OCI-LY7 (cell line): ENCODE results near the gene DUSP12. TPM values are rescaled to one million over a fixed set of nuclear protein-coding genes. Genes with fewer than 3 reads are reported as not detected.

Source experiments
- BruUV-seq: library from RNA; stranded (reverse); fragments of 400-500 nt; replicated peaks from 2 replicates; lab custom pipeline; 2021; lab: Mats Ljungman, UMichigan
- CTCF ChIA-PET: fragments of 300-600 bp; sonication (Branson Sonifier 250); formaldehyde crosslinking; loops from one replicate; lab custom pipeline; 2022; ENCODE audit warnings: antibody characterized with exemption; ENCODE audit not compliant: unreplicated experiment; lab: Charles Lee
- POLR2A ChIA-PET: fragments of 300-600 bp; sonication (Branson Sonifier 250); formaldehyde crosslinking; loops from one replicate; lab custom pipeline; 2022; ENCODE audit warnings: antibody characterized with exemption; lab: Charles Lee
- DNase-seq: peaks from one replicate; pipeline ENCODE4 v3.0.0-alpha.2; 2015; ENCODE audit warnings: low spot score
- H2AFZ ChIP-seq: fragments of 200-600 bp; sonication (generic), shearing (Covaris generic); 2 replicates; pipeline ENCODE4 v1.6.1; 2014; ENCODE audit warnings: mild to moderate bottlenecking, antibody characterized with exemption, low read length, moderate library complexity
- H3K27ac ChIP-seq: fragments of 200-600 bp; sonication (generic); 2 replicates; pipeline ENCODE4 v1.5.1; 2014; ENCODE audit warnings: mixed run types, low read depth, mild to moderate bottlenecking, moderate library complexity, low read length, inconsistent platforms; ENCODE audit not compliant: poor library complexity, severe bottlenecking
- H3K36me3 ChIP-seq: fragments of 200-600 bp; sonication (generic); 2 replicates; pipeline ENCODE4 v1.6.1; 2014; ENCODE audit warnings: mild to moderate bottlenecking, antibody characterized with exemption, low read length, moderate library complexity, mixed read lengths; ENCODE audit not compliant: insufficient read depth
- H3K4me1 ChIP-seq: fragments of 200-600 bp; sonication (generic); 2 replicates; pipeline ENCODE4 v1.5.1; 2014; ENCODE audit warnings: mild to moderate bottlenecking, low read length; ENCODE audit not compliant: insufficient read depth, poor library complexity, severe bottlenecking
- H3K4me2 ChIP-seq: fragments of 200-600 bp; sonication (generic); 2 replicates; pipeline ENCODE4 v1.6.1; 2014; ENCODE audit warnings: mild to moderate bottlenecking, low read length
- H3K4me3 ChIP-seq: fragments of 200-600 bp; sonication (generic); 2 replicates; pipeline ENCODE4 v1.5.1; 2014; ENCODE audit warnings: mild to moderate bottlenecking, low read depth, low read length; ENCODE audit not compliant: poor library complexity, severe bottlenecking
- H3K79me2 ChIP-seq: fragments of 200-600 bp; sonication (generic); 2 replicates; pipeline ENCODE4 v1.6.1; 2016; ENCODE audit warnings: low read depth, mild to moderate bottlenecking, low read length, moderate library complexity, mixed read lengths; ENCODE audit not compliant: insufficient read depth
- H3K9me2 ChIP-seq: fragments of 200-600 bp; sonication (generic); 2 replicates; pipeline ENCODE4 v1.6.1; 2016; ENCODE audit warnings: mild to moderate bottlenecking, low read length, mixed read lengths; ENCODE audit not compliant: insufficient read depth
- H3K9me3 ChIP-seq: fragments of 200-600 bp; sonication (generic); 2 replicates; pipeline ENCODE4 v1.6.1; 2014; ENCODE audit warnings: mild to moderate bottlenecking, mixed run types, low read length, mixed read lengths
- H4K20me1 ChIP-seq: fragments of 200-600 bp; sonication (generic); 2 replicates; pipeline ENCODE4 v1.6.1; 2014; ENCODE audit warnings: mild to moderate bottlenecking, antibody characterized with exemption, low read length, moderate library complexity, mixed read lengths; ENCODE audit not compliant: insufficient read depth
- EZH2phosphoT487 ChIP-seq: fragments of 200-600 bp; sonication (generic); IDR thresholded peaks from 2 replicates; pipeline ENCODE4 v1.6.1; 2018; ENCODE audit warnings: low read depth, borderline replicate concordance, mild to moderate bottlenecking, mixed run types, antibody characterized with exemption, low read length, moderate library complexity, mixed read lengths
- intact Hi-C: fragments of 100-400 bp; cut with micrococcal nuclease; formaldehyde crosslinking; loops from one replicate; pipeline ENCODE4 v1.10.0; 2022; ENCODE audit not compliant: unreplicated experiment
- small RNA-seq: library from RNA; depleted of rRNA; stranded (forward); fragments of <200 nt; gene quantifications from one replicate; pipeline ENCODE3, GENCODE V24; 2014
- total RNA-seq, 2 experiments: library from RNA; depleted of rRNA in 1 of 2; stranded (reverse); fragments of >200 nt in 1 of 2; shearing (Covaris generic) in 1 of 2; gene quantifications; 2 replicates each; pipeline ENCODE4 v1.2.3, GENCODE V29; 2014 to 2022
- TF ChIP-seq, protein P1 (sequence below): fragments of 200-600 bp; sonication (generic); conservative IDR thresholded peaks from 2 replicates; pipeline ENCODE4 v1.5.1; 2014; ENCODE audit warnings: mild to moderate bottlenecking, antibody characterized with exemption, low read length, moderate library complexity, mixed read lengths

Gene DUSP12
- total RNA-seq, 2 experiments from 2014 or later: 37.3 to 43.9 TPM

DNA sequence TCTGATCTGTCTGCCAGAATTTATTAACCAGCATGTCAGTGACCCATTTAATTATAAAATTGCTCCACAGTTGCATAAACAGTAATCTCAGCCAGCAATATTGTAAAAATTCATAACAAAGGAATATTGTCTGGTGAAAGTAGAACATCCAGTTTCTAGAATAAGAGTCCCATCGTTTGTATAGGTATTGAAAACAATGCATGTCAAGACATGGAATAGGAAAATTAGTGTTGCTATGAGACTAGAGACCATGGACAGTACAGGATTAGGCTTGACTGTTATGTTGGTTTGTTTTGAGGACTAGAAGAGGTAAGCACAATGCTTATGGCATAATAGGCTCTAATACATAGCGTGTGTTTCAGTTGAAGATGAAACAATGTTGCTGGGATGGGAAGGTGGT is 53.6 kb downstream of the DUSP12 start:
- POLR2A ChIA-PET: no interaction called here
- H3K79me2 ChIP-seq: no peaks in the 10 kb centered on the region
- no peaks in the 10 kb centered on the region for H3K9me2 ChIP-seq
- no peak overlapping the region for H3K4me2 ChIP-seq
- no peaks in the 10 kb centered on the region for H3K4me1 ChIP-seq
- H3K27ac ChIP-seq: no peak overlapping the region
- intact Hi-C loops: no loop called here
- no peak overlapping the region for H3K4me3 ChIP-seq
- TF ChIP-seq EZH2phosphoT487: no peak
- TF ChIP-seq, protein P1, sequence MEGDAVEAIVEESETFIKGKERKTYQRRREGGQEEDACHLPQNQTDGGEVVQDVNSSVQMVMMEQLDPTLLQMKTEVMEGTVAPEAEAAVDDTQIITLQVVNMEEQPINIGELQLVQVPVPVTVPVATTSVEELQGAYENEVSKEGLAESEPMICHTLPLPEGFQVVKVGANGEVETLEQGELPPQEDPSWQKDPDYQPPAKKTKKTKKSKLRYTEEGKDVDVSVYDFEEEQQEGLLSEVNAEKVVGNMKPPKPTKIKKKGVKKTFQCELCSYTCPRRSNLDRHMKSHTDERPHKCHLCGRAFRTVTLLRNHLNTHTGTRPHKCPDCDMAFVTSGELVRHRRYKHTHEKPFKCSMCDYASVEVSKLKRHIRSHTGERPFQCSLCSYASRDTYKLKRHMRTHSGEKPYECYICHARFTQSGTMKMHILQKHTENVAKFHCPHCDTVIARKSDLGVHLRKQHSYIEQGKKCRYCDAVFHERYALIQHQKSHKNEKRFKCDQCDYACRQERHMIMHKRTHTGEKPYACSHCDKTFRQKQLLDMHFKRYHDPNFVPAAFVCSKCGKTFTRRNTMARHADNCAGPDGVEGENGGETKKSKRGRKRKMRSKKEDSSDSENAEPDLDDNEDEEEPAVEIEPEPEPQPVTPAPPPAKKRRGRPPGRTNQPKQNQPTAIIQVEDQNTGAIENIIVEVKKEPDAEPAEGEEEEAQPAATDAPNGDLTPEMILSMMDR: no peak
- no peaks in the 10 kb centered on the region for H4K20me1 ChIP-seq
- no peak for DNase-seq
- no TSS peak for BruUV-seq
- CTCF ChIA-PET: no interaction called here
- H3K9me3 ChIP-seq: no peaks in the 10 kb centered on the region
- H2AFZ ChIP-seq: no peak overlapping the region
- H3K36me3 ChIP-seq: peaks cover 55% of the 10 kb centered on the region

DNA sequence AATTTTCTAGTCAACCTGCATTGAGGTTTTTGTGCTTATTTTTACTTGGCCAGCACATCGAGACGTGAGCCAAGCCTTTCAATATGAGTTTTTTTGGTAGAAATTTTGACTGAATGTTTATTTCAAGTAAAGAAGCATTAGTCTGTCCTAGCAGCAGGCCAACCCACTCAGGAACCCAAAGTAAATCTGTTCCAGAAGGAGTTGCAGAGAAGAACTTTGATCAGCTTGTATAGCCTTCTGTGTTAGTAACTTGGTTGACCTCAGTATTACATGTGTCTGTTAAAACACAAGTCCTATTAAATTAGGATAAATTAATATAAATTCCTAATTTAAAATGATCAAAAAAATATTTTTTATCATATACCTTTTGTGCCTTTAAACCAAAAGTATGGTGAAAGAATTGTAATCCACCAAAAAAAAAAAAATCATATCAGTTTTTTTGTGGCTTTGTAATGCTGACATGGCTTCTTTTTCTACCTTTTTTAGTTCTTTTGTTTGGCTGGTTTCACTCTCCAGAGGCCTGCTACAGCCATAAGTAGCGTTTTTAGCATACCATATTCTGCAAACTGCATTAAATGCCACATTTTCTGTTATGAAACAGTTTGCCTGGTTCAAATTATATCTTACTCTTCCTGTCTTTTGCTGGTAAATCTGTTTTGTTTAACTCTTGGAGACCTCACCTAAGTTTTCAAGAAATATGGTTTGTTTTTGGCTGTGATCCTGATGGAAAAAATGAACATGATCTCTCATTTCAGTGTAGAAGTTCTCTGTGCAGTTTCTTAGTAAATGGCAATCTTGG is 56.0 kb downstream of the DUSP12 start:
- no peaks in the 10 kb centered on the region for H3K79me2 ChIP-seq
- H4K20me1 ChIP-seq: no peaks in the 10 kb centered on the region
- intact Hi-C loops: no loop called here
- H3K36me3 ChIP-seq: peaks cover 48% of the 10 kb centered on the region
- TF ChIP-seq, protein P1: no peak
- TF ChIP-seq EZH2phosphoT487: no peak
- H3K9me3 ChIP-seq: peaks cover 7% of the 10 kb centered on the region; the same call in 1 of the 2 replicates
- H3K9me2 ChIP-seq: no peaks in the 10 kb centered on the region
- no peak for DNase-seq
- BruUV-seq: no TSS peak
- no peak overlapping the region for H2AFZ ChIP-seq
- no peak overlapping the region for H3K4me3 ChIP-seq
- H3K27ac ChIP-seq: no peak overlapping the region
- H3K4me2 ChIP-seq: no peak overlapping the region
- CTCF ChIA-PET: no interaction called here
- POLR2A ChIA-PET: no interaction called here
- no peaks in the 10 kb centered on the region for H3K4me1 ChIP-seq

Small RNAs within 50 kb of the gene (small RNA-seq; reads per million reads assigned to genes)
- not detected for gene RN7SL466P

Other genes with a start within 250 kb of the DUSP12 start
- 1.1 and 1.4 TPM in 2 replicates for gene FCGR2A, start 244.3 kb upstream of the DUSP12 start, total RNA-seq (2014; rRNA removed; shearing (Covaris generic))
- gene FCGR2A, start 244.3 kb upstream of the DUSP12 start, total RNA-seq (2022): 0.42 and 0.53 TPM in 2 replicates
- not detected in 2 replicates for gene HSPA6, start 225.2 kb upstream of the DUSP12 start, total RNA-seq (2014; rRNA removed; shearing (Covaris generic))
- gene HSPA6, start 225.2 kb upstream of the DUSP12 start, total RNA-seq (2022): 0.13 TPM in 1 of 2 replicates, not detected in the other
- gene FCGR3A, start 200.0 kb upstream of the DUSP12 start, total RNA-seq (2014; rRNA removed; shearing (Covaris generic)): not detected in 2 replicates
- gene FCGR3A, start 200.0 kb upstream of the DUSP12 start, total RNA-seq (2022): not detected in 2 replicates
- not detected in 2 replicates for gene FCGR3B, start 118.6 kb upstream of the DUSP12 start, total RNA-seq (2014; rRNA removed; shearing (Covaris generic))
- not detected in 2 replicates for gene FCGR3B, start 118.6 kb upstream of the DUSP12 start, total RNA-seq (2022)
- 4.6 TPM in 2 replicates for gene FCGR2B, start 86.6 kb upstream of the DUSP12 start, total RNA-seq (2014; rRNA removed; shearing (Covaris generic))
- 1.9 and 4.8 TPM in 2 replicates for gene FCGR2B, start 86.6 kb upstream of the DUSP12 start, total RNA-seq (2022)
- 524 and 672 TPM in 2 replicates for gene FCRLA, start 42.6 kb upstream of the DUSP12 start, total RNA-seq (2014; rRNA removed; shearing (Covaris generic))
- gene FCRLA, start 42.6 kb upstream of the DUSP12 start, total RNA-seq (2022): 409 and 447 TPM in 2 replicates
- gene FCRLB, start 28.2 kb upstream of the DUSP12 start, total RNA-seq (2014; rRNA removed; shearing (Covaris generic)): 2.6 and 4.9 TPM in 2 replicates
- gene FCRLB, start 28.2 kb upstream of the DUSP12 start, total RNA-seq (2022): 3.3 and 3.8 TPM in 2 replicates
- gene ATF6, start 16.5 kb downstream of the DUSP12 start, total RNA-seq (2014; rRNA removed; shearing (Covaris generic)): 8.5 and 10.2 TPM in 2 replicates
- gene ATF6, start 16.5 kb downstream of the DUSP12 start, total RNA-seq (2022): 12.9 and 13.9 TPM in 2 replicates